Stimulated activated CD4-positive, alpha-beta T cell treated with anti-CD3 and anti-CD28 coated beads, Interleukin-4, amount 100 ng/mL, for 1 hour (primary cell): Measurements from ENCODE around the gene C1orf21.

ENCODE experiments used
- DNase-seq: peaks from one replicate; pipeline ENCODE4 v3.0.0-alpha.2; 2020

C1orf21 gene

DNA sequence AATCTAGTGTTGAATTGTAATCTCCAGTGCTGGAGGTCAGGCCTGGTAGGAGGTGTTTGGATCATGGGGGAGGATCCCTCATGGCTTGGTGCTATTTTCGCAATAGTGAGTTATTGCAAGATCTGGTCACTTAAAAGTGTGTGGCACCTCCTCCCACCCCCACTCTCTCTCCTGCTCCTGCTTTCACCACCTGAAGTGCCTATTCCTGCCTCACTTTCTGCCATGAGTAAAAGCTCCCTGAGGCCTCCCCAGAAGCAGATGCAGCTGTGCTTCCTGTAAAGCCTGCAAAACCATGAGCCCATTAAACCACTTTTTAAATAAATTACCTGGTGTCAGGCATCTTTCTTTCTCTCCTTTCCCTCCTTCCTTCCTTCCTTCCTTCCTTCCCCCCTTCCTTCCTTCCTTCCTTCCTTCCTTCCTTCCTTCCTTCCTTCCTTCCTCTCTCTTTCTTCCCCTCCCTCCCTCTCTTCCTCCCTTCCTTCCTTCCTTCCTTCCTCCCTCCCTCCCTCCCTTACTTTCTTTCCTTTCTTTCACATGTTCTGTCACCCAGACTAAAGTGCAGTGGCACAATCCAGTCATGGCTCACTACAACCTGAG is 172.4 kb downstream of the C1orf21 start:
- no peak for DNase-seq

DNA sequence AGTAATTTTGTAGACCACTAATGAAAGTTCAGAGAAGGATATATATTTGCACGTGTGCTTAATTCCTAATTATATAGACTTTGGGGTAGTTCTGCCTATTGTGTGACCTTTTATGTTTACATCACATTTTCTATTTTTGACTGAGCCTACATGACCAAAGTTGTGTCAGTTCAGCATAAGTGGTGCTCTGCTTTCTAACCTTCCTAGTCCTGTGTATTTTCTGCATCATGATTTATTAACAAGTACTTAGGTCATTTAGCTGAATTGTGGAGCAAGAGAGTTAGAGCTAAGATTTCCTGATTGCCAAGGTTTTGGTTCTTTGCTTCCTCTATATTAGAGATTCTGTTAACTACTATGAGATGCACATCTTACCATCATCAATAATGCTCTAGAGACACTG is 176.0 kb downstream of the C1orf21 start:
- DNase-seq = no peak

DNA sequence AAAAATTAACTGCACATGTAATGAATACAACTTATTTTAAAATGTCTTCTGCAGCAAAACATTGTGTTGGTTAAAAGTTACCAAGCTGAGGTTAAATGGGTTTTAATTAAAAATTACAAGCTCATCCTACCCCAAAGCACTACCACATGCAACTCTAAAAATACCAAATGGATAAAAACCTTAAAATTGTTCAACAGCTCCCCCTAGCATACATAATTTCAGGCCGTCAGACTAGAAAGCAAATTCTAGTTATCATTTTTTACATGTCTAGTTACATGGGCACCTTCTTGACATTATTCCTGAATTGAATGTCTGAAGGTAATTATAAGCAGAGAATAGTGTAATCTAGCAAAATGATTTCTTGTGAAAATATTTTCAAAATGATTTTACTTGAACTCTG is 176.5 kb downstream of the C1orf21 start:
- no peak for DNase-seq

DNA sequence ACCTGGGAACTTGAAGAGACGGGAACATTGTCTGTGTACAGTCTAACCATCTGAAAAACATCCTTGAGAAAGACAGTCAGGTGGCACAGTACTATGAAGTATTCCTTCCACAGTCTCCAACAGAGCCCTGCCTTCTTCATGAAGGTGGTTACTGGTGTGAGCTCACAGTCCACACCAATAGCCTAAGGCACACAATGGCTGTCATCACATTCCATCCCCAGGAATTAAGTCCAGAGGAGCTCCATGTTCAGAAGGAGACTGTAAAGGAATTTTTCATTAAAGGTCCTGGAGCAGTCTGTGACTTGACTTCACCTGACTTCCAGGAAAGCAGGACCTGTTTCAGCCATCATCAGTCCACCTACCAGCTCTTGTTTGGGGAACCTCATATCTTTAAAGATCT is 180.2 kb downstream of the C1orf21 start:
- DNase-seq = no peak

DNA sequence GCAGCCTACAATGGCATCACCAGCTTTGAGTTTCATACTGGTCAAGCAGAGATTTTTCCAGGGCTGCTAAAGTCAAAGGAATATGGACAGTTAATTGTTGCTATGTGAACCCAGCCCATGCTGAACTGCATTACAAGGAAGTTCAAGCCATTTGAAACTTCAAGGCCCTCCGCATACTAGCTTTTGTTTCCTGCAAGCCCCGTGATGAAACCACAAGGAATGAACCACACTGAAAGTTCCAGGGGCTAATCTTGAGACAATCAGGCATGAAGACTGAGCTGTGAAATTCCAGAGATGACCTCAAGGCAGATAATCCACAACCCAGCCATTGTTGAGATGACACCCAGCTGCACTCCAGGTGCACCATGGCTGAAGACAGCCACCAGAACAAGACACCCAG is 180.8 kb downstream of the C1orf21 start:
- DNase-seq = no peak

DNA sequence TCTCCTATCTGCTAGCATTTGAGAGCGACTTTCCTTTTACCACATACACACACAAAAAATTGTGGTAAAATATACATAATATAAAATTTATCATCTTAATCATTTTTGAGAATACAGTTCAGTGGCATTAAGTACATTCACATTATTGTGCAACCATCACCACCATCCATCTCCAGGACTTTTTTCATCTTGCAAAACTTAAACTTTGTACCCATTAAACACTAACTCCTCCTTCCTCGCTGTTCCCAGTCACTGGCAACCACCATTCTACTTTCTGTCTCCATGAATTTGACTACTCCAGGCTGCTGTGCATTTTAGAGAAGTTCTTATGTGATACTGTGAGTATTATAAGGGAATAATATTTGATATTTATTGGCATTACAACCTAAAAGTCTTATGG is 181.3 kb downstream of the C1orf21 start:
- no peak for DNase-seq

- no peak for DNase-seq
Measured at GRCh38 chr1:184569106-184569505, 182.3 kb downstream of the C1orf21 start.

DNA sequence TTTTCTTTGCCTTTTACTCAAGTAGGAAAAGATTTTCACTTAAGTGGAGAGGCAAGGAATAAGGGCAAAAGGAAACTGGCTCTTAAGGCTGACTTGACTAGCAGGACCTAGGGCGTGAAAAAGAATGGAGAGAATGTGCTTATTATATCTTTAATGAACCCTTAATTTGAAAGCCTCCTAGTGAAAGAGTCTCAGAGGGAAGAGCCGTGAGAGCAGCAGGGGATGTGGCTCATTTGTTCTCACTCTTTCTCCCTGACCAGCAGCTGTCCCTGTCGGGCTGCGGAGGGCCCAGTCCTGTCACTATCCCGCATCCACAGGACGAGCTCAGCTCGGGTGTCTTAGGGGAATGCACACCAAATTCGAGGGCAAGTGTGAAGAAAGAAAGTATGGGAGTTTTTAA is 187.8 kb downstream of the C1orf21 start:
- no peak for DNase-seq

DNA sequence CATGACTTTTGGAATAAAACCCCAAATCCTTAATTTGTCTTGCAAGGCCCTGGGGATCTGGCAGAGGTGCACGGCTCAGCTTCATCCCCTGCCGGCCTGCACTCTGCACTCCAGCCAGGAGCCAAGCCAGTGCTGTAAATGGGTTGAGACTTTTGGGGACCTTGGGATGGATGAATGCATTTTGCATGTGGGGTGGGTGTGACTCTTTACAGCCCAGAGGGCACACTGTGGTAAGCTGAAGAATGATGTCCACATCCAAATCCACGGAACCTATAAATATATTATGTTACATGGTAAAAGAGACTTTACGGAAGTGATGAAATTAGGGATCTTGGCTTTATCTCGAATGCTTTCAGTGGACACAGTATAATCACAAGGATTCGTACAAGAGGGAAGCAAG is 190.0 kb downstream of the C1orf21 start:
- no peak for DNase-seq

- DNase-seq = no peak
Measured at GRCh38 chr1:184577319-184577718, 190.5 kb downstream of the C1orf21 start.

DNA sequence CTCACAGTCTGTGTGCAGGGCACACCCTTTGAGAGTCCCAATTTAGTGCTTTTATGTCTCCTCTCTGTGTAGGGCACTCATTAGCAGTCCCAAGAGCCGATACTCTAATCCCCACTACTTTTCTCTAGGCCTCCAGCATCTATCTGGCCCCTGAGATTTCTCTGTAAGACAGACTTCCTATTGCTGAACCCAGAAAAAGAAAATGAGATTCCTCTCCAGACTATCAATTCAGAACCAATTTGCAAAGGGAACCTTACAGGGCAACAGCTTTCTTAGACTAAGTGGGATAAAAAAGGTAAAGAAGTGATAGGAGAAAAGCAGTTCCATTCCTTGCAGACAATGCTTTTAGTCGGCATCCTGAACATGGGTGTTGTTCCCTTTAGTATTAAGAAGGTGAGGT is 195.6 kb downstream of the C1orf21 start:
- no peak for DNase-seq

GRCh38 chr1:184583849-184584248 is 197.0 kb downstream of the C1orf21 start:
- no peak for DNase-seq

- no peak for DNase-seq
Measured at GRCh38 chr1:184588701-184589100, 201.9 kb downstream of the C1orf21 start.

GRCh38 chr1:184590163-184590750 is 203.4 kb downstream of the C1orf21 start:
- no peak for DNase-seq

DNA sequence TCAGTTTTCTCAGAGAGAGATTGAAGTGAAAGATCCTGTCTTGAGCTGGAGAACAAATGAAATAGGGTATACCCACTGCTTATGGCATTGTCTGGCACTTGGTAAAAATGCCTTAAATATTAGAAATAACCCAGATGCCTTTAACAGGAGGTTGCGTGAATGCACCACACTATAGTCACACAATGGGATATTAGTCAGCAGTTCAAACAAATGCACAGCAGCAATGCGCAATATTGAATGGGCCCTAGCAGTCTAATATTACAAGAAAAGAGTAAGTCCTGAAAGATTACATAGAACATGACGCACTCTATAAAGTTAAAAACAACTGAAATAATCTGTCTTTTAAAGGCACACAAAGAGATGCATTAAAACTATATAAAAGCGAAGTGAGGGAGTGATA is 206.8 kb downstream of the C1orf21 start:
- DNase-seq = no peak

DNA sequence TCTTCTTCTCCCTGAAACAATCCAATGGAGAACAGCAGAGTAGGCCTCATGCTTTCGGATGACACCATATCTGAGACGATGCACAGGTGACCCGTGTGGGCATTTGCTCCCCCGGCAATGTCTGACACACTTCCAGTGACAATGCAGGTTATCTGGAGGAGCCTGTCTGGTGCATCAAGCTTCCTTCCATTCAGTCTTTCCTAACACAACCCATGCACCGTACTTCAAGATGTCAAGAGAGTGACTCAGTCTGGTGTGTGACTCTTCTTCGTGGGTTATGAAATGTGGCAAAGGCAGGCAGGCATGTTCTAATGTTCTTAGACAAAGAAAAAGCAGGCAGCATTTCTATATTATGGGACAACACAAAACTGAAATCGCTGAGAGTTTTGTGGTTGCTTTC is 208.8 kb downstream of the C1orf21 start:
- no peak for DNase-seq

- no peak for DNase-seq
Measured at GRCh38 chr1:184596950-184597645, 210.3 kb downstream of the C1orf21 start.

- no peak for DNase-seq
Measured at GRCh38 chr1:184597650-184598357, 211.0 kb downstream of the C1orf21 start.

GRCh38 chr1:184598403-184599193 is 211.8 kb downstream of the C1orf21 start:
- DNase-seq = no peak

- DNase-seq = no peak
Measured at GRCh38 chr1:184604152-184604900, 217.5 kb downstream of the C1orf21 start.

DNA sequence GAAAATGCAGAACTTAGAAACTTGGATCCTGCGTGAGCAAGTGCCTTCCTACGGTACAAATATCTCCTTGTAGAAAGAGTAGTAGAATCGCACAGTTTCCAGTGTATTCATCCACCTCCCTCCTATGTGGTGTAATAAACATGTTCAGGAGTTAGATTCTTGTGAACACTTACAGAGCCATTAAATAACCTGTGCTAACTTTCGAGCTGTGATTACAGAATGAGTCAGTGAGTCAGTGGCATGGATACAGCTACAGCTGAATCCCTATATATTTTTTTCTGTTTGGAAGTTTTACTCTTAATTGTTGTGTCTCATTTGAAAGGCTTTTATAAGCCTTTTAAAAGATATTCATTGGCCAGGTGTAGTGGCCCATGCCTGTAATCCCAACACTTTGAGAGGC is 219.1 kb downstream of the C1orf21 start:
- DNase-seq = no peak

DNA sequence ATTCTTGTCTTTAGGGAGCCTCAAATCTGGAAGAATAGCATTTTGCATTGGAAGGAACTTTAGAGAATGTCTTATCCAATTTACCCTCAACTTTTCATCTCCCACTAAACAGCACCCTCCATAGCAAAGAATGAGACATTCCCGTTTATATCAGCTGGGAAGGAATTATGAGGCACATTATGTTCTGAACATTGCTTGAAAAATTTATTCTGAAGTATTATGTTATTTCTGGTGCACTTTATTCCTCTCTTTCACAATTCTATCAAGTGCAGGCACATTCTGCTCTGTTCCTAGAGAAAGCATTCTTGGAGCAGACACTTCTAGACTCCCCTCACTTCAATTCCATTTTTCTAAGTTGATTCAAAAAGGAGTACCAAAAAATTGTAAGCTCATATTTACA is 220.0 kb downstream of the C1orf21 start:
- DNase-seq = no peak
